KOPT-K1 (cell line): Measurements from ENCODE around the gene GDPD4.

Source experiments
- H3K27ac ChIP-seq: fragments of 200-600 bp; sonication (generic); 2 replicates; pipeline ENCODE4 v1.5.1; 2016; ENCODE audit warnings: antibody characterized with exemption, mild to moderate bottlenecking, low read depth, low read length; ENCODE audit not compliant: poor library complexity, severe bottlenecking
- H3K36me3 ChIP-seq: fragments of 200-600 bp; sonication (generic); 2 replicates; pipeline ENCODE4 v1.5.1; 2017; ENCODE audit warnings: antibody characterized with exemption, mild to moderate bottlenecking, low read length, moderate library complexity; ENCODE audit not compliant: insufficient read depth
- H3K9me3 ChIP-seq: fragments of 200-600 bp; sonication (generic); 2 replicates; pipeline ENCODE4 v1.5.1; 2017; ENCODE audit warnings: antibody characterized with exemption, low read length, mild to moderate bottlenecking; ENCODE audit not compliant: insufficient read depth, poor library complexity, severe bottlenecking

GDPD4 gene

DNA sequence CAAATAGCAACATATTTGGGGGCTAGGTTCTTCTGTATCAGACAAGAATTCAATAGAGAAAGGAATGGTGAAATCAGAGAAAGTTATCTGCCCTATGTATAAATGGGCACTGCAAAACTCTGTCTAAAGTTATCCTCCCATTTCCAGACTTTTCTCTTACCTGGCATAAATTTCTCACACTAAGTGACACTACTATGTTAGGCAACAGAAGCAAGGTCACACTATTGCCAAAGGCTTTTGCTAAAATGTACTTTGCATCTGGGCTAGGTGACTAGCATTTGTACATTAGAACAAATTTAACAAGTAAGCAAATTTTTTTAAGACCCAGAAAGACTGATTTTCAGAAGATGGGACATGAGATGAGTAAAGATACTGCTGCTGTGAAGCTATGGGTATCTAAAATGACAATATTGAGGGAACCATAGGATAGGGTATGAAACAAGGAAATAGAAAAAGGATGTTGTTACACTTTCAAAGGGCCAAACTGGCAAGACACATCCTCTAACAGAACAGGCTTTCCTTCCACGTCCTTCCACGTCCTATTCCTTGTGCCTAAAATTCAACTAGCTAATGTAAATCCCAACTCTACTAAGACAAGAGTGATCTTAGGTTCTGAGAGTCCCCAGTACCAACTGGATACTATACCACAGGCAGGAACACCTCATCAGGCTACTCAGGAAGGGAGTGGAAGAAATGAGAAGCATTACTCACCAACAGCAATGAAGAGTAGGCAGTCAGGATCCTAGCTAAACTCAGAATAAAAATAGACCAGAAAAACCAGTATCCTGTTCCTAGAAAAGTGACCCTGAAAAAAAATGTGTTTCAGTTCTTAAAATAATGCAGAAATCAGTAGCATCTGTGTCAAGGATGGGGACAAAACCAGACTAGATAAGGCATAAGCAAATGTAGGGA, 22.6 kb downstream of the GDPD4 start:
- Histone ChIP-seq H3K9me3 (no peaks in the 10 kb centered on the region), H3K27ac (no peak overlapping the region), H3K36me3 (no peaks in the 10 kb centered on the region)

DNA sequence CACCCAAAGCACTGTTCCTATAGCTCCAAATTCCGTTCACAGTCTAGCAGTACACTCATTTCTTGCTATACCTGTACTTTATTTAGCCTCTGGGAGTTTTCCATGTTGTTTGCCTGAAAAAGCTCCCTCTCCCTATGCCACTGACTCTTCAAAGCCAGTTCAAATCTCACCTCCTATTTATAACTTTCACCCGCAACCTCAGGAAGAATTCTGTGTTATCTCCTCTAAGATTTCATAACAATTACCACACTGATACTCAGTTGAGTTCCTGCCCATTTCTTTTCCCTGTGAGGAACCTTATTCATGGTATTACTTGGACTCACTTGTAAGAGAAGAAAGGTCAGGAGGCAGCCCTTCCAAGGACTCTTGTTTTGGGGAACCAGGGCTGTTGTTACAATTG, 25.2 kb downstream of the GDPD4 start:
- Histone ChIP-seq H3K9me3 (no peaks in the 10 kb centered on the region), H3K36me3 (no peaks in the 10 kb centered on the region), H3K27ac (no peak overlapping the region)

DNA sequence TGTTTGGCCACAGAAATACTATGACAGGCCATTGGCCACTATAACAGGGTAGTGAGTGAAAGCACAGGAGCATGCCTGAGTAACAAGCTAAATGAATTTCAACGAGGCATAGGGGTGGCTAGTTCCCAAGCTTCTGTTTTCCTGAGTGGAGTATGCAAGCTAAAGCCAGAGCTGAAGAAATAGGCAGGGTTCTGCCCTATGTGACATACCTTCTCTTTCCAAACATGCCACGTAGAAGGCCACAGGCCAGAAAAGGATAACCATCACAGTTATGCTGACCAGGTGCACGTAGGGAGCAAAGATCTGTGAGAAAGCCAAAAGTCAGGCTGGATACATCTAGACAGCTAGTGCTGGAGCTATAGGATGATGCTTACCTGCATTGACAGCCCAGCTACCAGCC, 30.6 kb downstream of the GDPD4 start:
- H3K27ac ChIP-seq: no peak overlapping the region
- H3K36me3 ChIP-seq: no peaks in the 10 kb centered on the region
- no peaks in the 10 kb centered on the region for H3K9me3 ChIP-seq

DNA sequence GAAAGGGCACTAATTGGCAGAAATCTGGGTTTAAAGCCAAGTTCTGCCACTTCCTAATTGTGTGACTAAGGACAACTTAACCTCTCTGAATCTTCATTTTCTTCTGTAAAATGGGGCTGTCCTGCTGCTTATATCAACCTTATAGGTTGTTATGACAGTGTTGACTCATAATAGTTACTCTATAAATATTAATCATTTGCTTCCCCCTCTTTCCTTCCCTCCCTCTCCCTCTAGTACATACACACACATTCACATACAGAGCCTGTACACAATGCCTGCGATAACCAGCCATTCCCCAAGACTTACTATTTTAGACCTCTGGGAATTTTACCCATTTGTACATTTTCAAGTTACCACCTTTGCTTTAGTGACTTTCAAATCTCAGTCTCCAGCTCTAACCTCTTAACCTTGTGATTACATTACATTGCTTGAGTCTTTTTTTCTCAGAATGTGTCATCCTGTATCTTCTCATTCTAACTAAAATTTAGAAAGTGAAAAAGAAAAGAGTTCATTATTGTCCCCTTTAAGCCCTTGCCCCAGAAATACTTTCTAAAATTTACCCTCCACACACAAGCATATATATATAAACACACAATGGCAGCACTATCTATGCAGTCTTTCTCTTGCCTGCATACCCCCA, 31.9 kb downstream of the GDPD4 start:
- Histone ChIP-seq H3K36me3 (no peaks in the 10 kb centered on the region), H3K27ac (no peak overlapping the region), H3K9me3 (no peaks in the 10 kb centered on the region)

DNA sequence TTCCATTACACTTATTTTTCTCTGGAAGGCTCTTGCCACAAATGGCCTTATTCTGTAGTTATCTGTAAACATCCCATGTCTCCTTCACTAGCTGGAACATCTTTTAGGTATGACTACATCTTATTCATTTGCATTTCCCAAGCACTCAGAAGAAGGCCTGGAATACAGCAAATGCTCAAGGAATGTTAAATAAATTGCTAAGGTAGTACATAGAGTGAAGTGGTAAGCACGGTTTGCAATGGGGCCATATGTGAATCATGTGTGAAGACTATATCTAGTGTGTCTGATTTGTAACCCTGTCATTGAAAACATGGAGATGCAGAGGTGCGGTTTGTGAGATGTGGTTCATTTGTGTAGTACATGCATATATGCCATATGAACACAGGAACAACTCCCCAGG, 33.5 kb downstream of the GDPD4 start:
- Histone ChIP-seq H3K9me3 (peaks cover 3% of the 10 kb centered on the region), H3K27ac (no peak overlapping the region), H3K36me3 (no peaks in the 10 kb centered on the region)

DNA sequence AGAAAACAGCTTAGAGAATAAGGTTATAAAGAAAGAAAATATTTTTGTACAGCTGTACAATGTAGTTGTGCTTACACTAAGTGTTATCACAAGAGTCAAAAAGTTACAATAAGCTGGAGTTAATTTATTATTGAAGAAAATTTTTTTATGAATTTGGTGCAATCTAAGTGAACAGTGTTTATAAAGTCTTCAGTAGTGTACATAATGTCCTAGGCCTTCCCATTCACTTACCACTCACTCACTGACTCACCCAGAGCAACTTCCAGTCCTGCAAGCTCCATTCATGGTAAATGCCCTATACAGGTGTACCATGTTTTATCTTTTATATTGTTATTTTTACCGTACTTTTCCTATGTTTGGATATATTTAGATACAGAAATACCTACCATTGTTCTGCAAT, 34.7 kb downstream of the GDPD4 start:
- peaks cover 14% of the 10 kb centered on the region for H3K9me3 ChIP-seq
- H3K27ac ChIP-seq: no peak overlapping the region
- no peaks in the 10 kb centered on the region for H3K36me3 ChIP-seq

DNA sequence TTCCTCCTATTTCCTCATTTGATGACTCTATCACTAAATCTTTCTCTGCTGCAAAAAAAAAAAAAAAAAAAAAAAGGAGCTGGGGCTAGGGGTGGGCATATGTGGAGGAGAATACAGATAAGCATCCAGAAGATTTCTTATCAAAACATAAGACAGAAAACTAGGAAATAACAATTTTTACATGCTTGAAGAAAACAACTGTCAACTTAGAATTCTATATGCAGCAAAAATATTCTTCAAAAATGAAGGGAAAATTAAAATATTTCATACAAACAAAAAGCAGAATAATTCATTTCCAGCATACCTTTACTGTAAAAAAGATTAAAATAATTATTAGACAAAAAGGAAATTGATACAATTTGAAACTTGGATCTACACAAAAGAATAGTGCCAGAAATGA, 38.7 kb downstream of the GDPD4 start:
- Histone ChIP-seq H3K36me3 (no peaks in the 10 kb centered on the region), H3K9me3 (peaks cover 14% of the 10 kb centered on the region), H3K27ac (no peak overlapping the region)

DNA sequence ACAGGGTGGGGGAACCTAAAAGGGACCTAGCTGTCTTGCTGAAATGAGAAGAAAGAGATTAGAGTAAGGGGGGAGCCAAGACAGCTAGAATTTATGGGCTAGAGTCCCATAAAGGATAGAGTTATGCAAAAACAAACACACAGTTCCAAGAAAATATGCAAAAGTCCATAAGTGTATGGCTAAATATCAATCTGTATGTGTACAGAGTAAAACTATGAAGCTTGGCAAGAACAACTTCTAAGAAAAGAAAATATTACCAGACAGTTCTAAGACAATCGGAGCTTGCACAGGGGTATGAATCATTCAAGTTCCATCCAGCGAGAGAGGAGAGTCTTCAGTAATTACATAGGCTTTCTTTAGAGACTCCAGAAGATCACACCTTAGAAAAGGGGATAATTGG, 41.8 kb downstream of the GDPD4 start:
- H3K36me3 ChIP-seq: no peaks in the 10 kb centered on the region

DNA sequence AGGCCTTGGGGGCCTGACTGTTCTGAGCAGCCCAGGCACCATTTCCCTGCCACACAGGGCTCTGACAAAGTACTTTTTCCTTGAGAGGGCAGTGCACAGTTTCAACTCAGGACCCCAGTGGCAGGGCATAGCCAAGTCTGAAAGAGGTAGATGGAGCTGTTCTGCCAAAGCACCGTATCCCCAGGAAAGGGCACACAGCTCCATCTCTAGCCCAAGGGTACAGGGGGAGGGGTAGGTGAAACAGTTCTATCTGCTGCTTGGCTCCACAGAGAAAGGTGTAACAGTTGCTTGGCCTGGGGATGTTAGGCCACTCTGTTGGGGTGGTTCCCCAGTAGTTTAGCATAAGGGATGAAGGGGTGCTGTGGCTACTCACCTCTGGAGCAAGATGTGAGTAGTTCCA, 47.8 kb downstream of the GDPD4 start:
- H3K36me3 ChIP-seq: no peaks in the 10 kb centered on the region
- H3K27ac ChIP-seq: no peak overlapping the region
- H3K9me3 ChIP-seq: no peaks in the 10 kb centered on the region

More for the DNA sequence above, 41.8 kb downstream of the GDPD4 start:
- Histone ChIP-seq H3K27ac (no peak overlapping the region), H3K9me3 (peaks cover 14% of the 10 kb centered on the region)

DNA sequence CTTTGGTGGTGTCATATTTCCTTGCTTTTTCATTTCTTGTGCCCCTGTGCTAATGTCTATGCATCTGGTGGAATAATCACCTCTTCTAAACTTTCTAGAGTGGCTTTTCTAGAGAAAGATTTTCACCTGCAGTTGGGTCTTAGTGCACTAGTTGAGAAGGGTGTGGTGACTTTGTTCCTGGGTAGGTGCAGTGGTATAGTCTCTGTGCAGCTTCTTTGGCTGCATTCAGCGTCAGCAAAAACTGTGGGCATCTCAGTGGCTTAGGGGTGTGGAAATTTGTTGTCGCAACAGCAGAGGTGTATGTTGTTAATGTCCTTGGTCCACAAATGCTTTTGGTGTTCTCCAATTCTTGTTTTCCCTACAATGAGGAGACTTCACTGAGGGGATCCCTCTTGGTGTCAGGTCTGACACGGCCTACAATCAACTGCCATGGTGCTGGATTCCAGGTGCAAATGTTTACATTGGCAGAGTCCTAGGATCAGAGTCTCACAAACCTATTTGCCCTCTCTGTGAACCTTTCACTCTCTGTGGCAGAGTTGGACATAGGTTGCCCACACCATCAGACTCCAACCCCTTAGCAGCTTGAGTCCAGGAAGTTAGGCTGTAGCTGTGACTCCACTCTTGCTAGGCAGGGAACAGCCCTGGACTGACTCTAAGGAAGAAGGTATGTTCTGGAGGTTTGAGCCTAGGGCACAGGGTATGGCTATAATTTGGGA, 48.8 kb downstream of the GDPD4 start:
- H3K36me3 ChIP-seq: no peaks in the 10 kb centered on the region
- H3K27ac ChIP-seq: no peak overlapping the region
- no peaks in the 10 kb centered on the region for H3K9me3 ChIP-seq

DNA sequence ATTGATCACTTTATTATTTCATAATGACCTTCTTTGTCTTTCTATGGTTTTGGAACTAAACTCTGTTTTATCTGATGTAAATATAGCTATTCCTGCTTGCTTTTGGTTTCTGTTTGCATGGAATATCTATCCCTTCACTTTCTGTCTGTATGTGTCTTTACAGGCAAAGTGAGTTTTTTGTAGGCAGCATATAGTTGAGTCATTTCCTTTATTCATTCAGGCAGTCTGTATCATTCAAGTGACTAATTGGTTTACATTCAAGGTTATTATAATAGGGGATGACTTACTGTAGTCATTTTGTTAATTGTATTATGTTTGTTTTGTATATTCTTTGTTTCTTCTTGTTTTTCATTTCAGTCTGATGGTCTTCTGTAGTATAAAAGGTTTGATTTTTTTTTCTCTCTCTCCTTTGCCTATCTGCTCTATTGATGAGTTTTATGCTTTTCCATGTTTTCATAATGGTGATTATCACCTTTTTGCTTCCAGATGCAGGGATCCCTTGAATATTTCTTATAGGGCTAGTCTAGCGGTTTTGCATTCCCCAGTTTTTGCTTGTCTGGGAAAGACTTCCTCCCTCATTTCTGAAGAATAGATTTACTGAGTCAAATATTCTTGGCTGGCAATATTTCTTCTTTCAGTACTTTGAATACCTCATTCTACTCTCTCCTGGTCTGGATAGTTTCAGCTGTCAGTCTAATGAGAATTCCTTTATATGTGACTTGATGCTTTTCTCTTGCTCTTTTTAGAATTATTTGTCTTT, 50.4 kb downstream of the GDPD4 start:
- H3K27ac ChIP-seq: no peak overlapping the region
- no peaks in the 10 kb centered on the region for H3K36me3 ChIP-seq
- no peaks in the 10 kb centered on the region for H3K9me3 ChIP-seq

DNA sequence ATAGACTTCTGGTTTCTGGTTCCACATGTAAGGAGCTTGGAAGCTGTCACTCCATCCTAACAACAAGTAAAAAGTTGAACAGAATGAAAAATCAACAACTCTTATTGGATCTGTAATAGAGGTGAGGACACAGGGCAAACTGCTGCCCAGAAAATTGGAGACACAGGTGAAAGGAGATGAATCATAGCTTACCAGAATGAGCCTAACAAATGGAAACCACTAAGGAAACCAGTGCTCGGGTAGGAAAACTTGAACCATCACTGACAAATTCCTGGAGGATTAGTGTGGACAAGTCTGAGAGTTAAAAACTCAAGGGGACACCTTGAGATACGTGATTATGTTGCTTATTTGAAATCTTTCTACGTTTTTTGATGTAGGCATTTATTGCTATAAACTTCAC, 52.1 kb downstream of the GDPD4 start:
- Histone ChIP-seq H3K36me3 (no peaks in the 10 kb centered on the region), H3K27ac (no peak overlapping the region), H3K9me3 (no peaks in the 10 kb centered on the region)

DNA sequence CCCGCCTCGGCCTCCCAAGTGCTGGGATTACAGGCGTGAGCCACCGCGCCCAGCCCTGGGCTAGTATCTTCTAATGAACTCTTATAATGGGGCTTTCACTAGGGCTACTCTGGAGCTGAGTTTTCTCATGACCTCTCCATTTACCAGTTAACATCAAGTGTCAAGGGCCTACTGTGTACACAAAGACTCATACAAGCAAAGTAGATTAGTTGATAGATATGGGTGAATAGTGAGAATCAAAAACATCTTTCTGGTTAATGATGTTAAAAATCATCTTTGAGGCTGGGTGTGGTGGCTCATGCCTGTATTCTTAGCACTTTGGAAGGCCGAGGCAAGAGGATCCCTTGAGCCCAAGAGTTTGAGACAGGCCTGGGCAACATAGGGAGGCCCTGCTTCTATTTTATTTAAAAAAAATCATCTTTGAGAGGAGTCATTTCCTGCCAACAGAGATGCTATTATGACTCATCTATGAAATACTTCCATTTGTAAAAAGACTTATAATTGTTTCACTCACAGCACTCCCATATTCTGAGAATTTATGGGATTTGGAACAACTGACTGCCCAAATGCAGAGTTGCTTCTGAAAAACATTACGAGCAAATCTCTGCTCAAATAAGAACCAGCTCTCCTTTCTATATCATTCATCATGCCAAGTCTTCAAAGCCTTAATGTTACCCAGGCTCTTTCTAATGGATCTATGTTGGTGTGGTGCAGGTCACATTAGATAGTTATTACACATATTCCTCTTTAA, 57.0 kb downstream of the GDPD4 start:
- no peaks in the 10 kb centered on the region for H3K9me3 ChIP-seq
- no peaks in the 10 kb centered on the region for H3K36me3 ChIP-seq
- H3K27ac ChIP-seq: no peak overlapping the region

DNA sequence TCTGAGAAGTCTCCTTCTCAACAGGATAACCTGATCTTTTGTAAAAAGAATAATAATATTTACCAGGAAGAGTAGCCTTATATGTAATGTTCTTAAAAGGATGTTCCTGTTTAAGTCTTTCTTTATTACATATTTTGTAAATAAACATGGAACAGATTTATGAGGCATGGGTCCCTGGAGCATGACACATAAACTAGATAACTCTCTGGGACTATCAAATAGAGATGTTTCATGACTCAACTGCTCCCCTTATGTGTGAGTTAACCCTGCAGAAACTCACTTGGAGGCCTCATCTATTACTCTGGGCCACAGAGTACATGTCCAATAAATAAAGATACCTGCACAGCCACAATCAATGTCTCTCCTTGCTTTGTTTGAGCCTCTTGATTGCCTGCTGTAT, 64.6 kb downstream of the GDPD4 start:
- Histone ChIP-seq H3K9me3 (no peaks in the 10 kb centered on the region), H3K27ac (no peak overlapping the region), H3K36me3 (no peaks in the 10 kb centered on the region)
